A549 (cell line): ENCODE data around the gene CFAP73. TPM values are rescaled to one million over a fixed set of nuclear protein-coding genes. Genes with fewer than 3 reads are reported as not detected.

Experiments used
- ATAC-seq, 2 experiments: fragments of 200-7000 bp in 1 of 2; fragments of >200 bp in 1 of 2; cut with Nextera tagmentation in 1 of 2; cut with Tn5 transposase in 1 of 2; 3 replicates each; pipeline versions ENCODE4 v1.8.0 to v1.9.1; 2018 to 2020; ENCODE audit warnings: mild to moderate bottlenecking in 1 of 2, moderate library complexity in 1 of 2
- CTCF ChIA-PET: fragments of 300-600 bp; sonication (Branson Sonifier 250); formaldehyde crosslinking; extraction: SDS; loops from one replicate; lab custom pipeline; 2021; ENCODE audit warnings: antibody characterized with exemption, inconsistent platforms; lab: Yijun Ruan, JAX
- POLR2A ChIA-PET: fragments of 350-600 bp; formaldehyde crosslinking; extraction: SDS; loops from one replicate; lab custom pipeline; 2021; ENCODE audit warnings: antibody characterized with exemption, inconsistent platforms; lab: Yijun Ruan, JAX
- DNase-seq, 2 experiments: peaks; one replicate each; pipeline versions ENCODE4 v3.0.0 to v3.0.0-alpha.2; 2011 to 2016; ENCODE audit warnings: low read depth in 1 of 2, low spot score in 1 of 2
- FAIRE-seq: peaks from 2 replicates; lab custom pipeline; 2011; peaks lifted over from hg19 to GRCh38; lab: Jason Lieb, UNC
- H3K27ac ChIP-seq, 2 experiments: fragments of >200 bp; sonication (Bioruptor Twin); formaldehyde crosslinking; 3 replicates each; pipeline ENCODE4 v1.5.1; 2016 to 2017
- H3K4me1 ChIP-seq: fragments of >200 bp; sonication (Bioruptor Twin); formaldehyde crosslinking; 3 replicates; pipeline ENCODE4 v1.6.1; 2016
- H3K4me2 ChIP-seq: fragments of >200 bp; sonication (Bioruptor Twin); formaldehyde crosslinking; 3 replicates; pipeline ENCODE4 v1.6.1; 2016
- H3K4me3 ChIP-seq: fragments of >200 bp; sonication (Bioruptor Twin); formaldehyde crosslinking; 3 replicates; pipeline ENCODE4 v1.5.1; 2016
- H3K9me3 ChIP-seq: fragments of >200 bp; sonication (Bioruptor Twin); formaldehyde crosslinking; 3 replicates; pipeline ENCODE4 v1.6.1; 2016
- ATOH8 ChIP-seq: fragments of 250-450 bp; sonication (Bioruptor Pico); IDR thresholded peaks from 2 replicates; pipeline ENCODE4 v1.5.0; 2020; ENCODE audit warnings: low read depth, mild to moderate bottlenecking, moderate library complexity
- CEBPB ChIP-seq, 2 experiments: fragments of >200 bp in 1 of 2; sonication (Bioruptor Twin) in 1 of 2; formaldehyde crosslinking in 1 of 2; IDR thresholded peaks; 2 replicates each; pipeline ENCODE4 v1.6.1; 2012 to 2016
- CTCF ChIP-seq: fragments of >200 bp; sonication (Bioruptor Twin); formaldehyde crosslinking; IDR thresholded peaks from 3 replicates; pipeline ENCODE4 v1.5.1; 2016
- E2F6 ChIP-seq: IDR thresholded peaks from 2 replicates; pipeline ENCODE4 v1.6.1; 2012; ENCODE audit warnings: low read depth, borderline replicate concordance
- EHMT2 ChIP-seq: fragments of 200-600 bp; sonication (generic); IDR thresholded peaks from 2 replicates; pipeline ENCODE4 v1.6.1; 2016; ENCODE audit warnings: antibody characterized with exemption, low read depth, mild to moderate bottlenecking, moderate library complexity
- EP300 ChIP-seq, 2 experiments: fragments of >200 bp; sonication (Bioruptor Twin); formaldehyde crosslinking; IDR thresholded peaks; 2 replicates in 1 of 2; 3 replicates in 1 of 2; pipeline ENCODE4 v1.6.1; 2016 to 2017
- ESRRA ChIP-seq: fragments of 150-350 bp; IDR thresholded peaks from 2 replicates; pipeline ENCODE4 v1.6.1; 2014; ENCODE audit warnings: mild to moderate bottlenecking, low read length, borderline replicate concordance
- FOSB ChIP-seq: fragments of 250-450 bp; sonication (Bioruptor Pico); IDR thresholded peaks from 2 replicates; pipeline ENCODE4 v1.5.0; 2020; ENCODE audit warnings: mild to moderate bottlenecking, moderate library complexity
- GATA3 ChIP-seq: IDR thresholded peaks from 2 replicates; pipeline ENCODE4 v1.6.1; 2012; ENCODE audit warnings: borderline replicate concordance
- HDAC2 ChIP-seq: fragments of 200-600 bp; sonication (generic); IDR thresholded peaks from 2 replicates; pipeline ENCODE4 v1.6.1; 2016
- HOXB5 ChIP-seq: fragments of 250-450 bp; sonication (Bioruptor Pico); IDR thresholded peaks from 2 replicates; pipeline ENCODE4 v1.5.0; 2020; ENCODE audit warnings: mild to moderate bottlenecking, moderate library complexity
- JUN ChIP-seq, 2 experiments: fragments of >200 bp; sonication (Bioruptor Twin); formaldehyde crosslinking; IDR thresholded peaks; 2 replicates in 1 of 2; 3 replicates in 1 of 2; pipeline ENCODE4 v1.6.1; 2016 to 2017
- KDM5A ChIP-seq: fragments of 200-600 bp; sonication (generic); IDR thresholded peaks from 2 replicates; pipeline ENCODE4 v1.6.1; 2016; ENCODE audit warnings: antibody characterized with exemption, mild to moderate bottlenecking
- MAFK ChIP-seq: fragments of 450-650 bp; IDR thresholded peaks from 2 replicates; pipeline ENCODE4 v1.6.1; 2014; ENCODE audit not compliant: partially characterized antibody
- MAX ChIP-seq: IDR thresholded peaks from 2 replicates; pipeline ENCODE4 v1.6.1; 2012
- MAZ ChIP-seq: fragments of 150-350 bp; IDR thresholded peaks from 2 replicates; pipeline ENCODE4 v1.6.1; 2014; ENCODE audit warnings: antibody characterized with exemption, low read depth, low read length, borderline replicate concordance
- NFE2L2 ChIP-seq: fragments of 150-350 bp; conservative IDR thresholded peaks from 2 replicates; pipeline ENCODE4 v1.6.1; 2014; ENCODE audit warnings: low read length
- PHF8 ChIP-seq: fragments of 200-600 bp; sonication (generic); IDR thresholded peaks from 2 replicates; pipeline ENCODE4 v1.6.1; 2016; ENCODE audit warnings: low read depth, mild to moderate bottlenecking, antibody characterized with exemption, moderate library complexity, borderline replicate concordance
- POLR2AphosphoS2 ChIP-seq: conservative IDR thresholded peaks from 2 replicates; pipeline ENCODE4 v1.6.1; 2012; ENCODE audit warnings: low read length, improper control_type of control experiment, inconsistent platforms
- RCOR1 ChIP-seq: fragments of 150-350 bp; IDR thresholded peaks from 2 replicates; pipeline ENCODE4 v1.6.1; 2014; ENCODE audit warnings: antibody characterized with exemption, low read length, low read depth
- SMC3 ChIP-seq: fragments of >200 bp; sonication (Bioruptor Twin); formaldehyde crosslinking; IDR thresholded peaks from 3 replicates; pipeline ENCODE4 v1.6.1; 2018; ENCODE audit warnings: inconsistent platforms
- SREBF2 ChIP-seq: fragments of 450-650 bp; IDR thresholded peaks from 2 replicates; pipeline ENCODE4 v1.6.1; 2014; ENCODE audit warnings: mild to moderate bottlenecking, moderate library complexity
- ZNF302 ChIP-seq: fragments of 250-450 bp; sonication (Bioruptor Pico); IDR thresholded peaks from 2 replicates; pipeline ENCODE4 v1.9.0; 2021; ENCODE audit warnings: inconsistent platforms, mild to moderate bottlenecking, moderate library complexity
- WGBS: methylation state at CpG from one replicate; pipeline ENCODE4 v1.1.6; 2017; ENCODE audit errors: missing lambda C conversion rate; 5-methylcytosine and 5-hydroxymethylcytosine counted together
- polyA plus RNA-seq, 4 experiments: library from polyadenylated mRNA; depleted of rRNA in 3 of 4; stranded (reverse); fragments of >200 nt; fragmentation: RNase III in 1 of 4; extraction: RNeasy Plus Mini Kit Qiagen cat#74134 plus additional on column Dnase treatment in 1 of 4; gene quantifications; 2 replicates in 3 of 4; 3 replicates in 1 of 4; pipeline ENCODE4 v1.2.3, GENCODE V29; 2011 to 2017

Gene CFAP73
- polyA plus RNA-seq, 2 of the 4 experiments (the other 2 are of a cell fraction): 0.05 TPM; not detected in 1

- no peaks in the 10 kb centered on the region for H3K9me3 ChIP-seq
- POLR2A ChIA-PET: no interaction called here
- no peak for FAIRE-seq
- TF ChIP-seq ZNF302 (CRISPR knock-in tag) (no peak), ATOH8 (CRISPR knock-in tag) (no peak), PHF8 (no peak), HDAC2 (no peak), JUN (IDR thresholded peaks at IDR 0.05) (no peak), EP300 (IDR thresholded peaks at IDR 0.05) (no peak), GATA3 (no peak), ESRRA (no peak), FOSB (CRISPR knock-in tag) (no peak), HOXB5 (CRISPR knock-in tag) (no peak), CTCF (no peak), RCOR1 (no peak), CEBPB (IDR thresholded peaks at IDR 0.05) (no peak), SREBF2 (no peak), POLR2AphosphoS2 (no peak), E2F6 (no peak), NFE2L2 (no peak)
- no peak overlapping the region for H3K4me2 ChIP-seq
- no peak for DNase-seq
- H3K4me1 ChIP-seq: peaks cover 18% of the 10 kb centered on the region
- H3K4me3 ChIP-seq: no peak overlapping the region
- WGBS: 50% methylated on average over 2 of the region's 2 CpGs
- H3K27ac ChIP-seq: no peak overlapping the region
- CTCF ChIA-PET: interaction anchor here (1.0 to 7.0 kb wide), 13 partner anchors 11 to 141 kb away, joined by 3 to 35 read pairs (median 6); no protein-coding TSS in a partner anchor
- ATAC-seq: no peak
These were observed 15.5 kb upstream of the CFAP73 start for GRCh38 chr12:113134071-113134470.

GRCh38 chr12:113134521-113134951 lies 15.0 kb upstream of the CFAP73 start:
- H3K4me3 ChIP-seq: no peak overlapping the region
- H3K27ac ChIP-seq: no peak overlapping the region
- CTCF ChIA-PET: interaction anchor here (1.0 to 7.0 kb wide), 15 partner anchors 11 to 142 kb away, joined by 3 to 35 read pairs (median 5); no protein-coding TSS in a partner anchor
- WGBS: 47% methylated on average over 6 of the region's 6 CpGs
- peaks cover 18% of the 10 kb centered on the region for H3K4me1 ChIP-seq
- H3K9me3 ChIP-seq: no peaks in the 10 kb centered on the region
- peak overlapping the region; percentile 94 for H3K4me2 ChIP-seq
- ATAC-seq (no peak), FAIRE-seq (no peak), DNase-seq (no peak)
- POLR2A ChIA-PET: no interaction called here
- peak; percentile 93 for TF ChIP-seq MAFK
- TF ChIP-seq MAX: no peak
- TF ChIP-seq SMC3: no peak
- TF ChIP-seq POLR2AphosphoS2: no peak
- TF ChIP-seq CTCF: no peak
- TF ChIP-seq MAZ: no peak
- no peak for TF ChIP-seq SREBF2
- TF ChIP-seq KDM5A: no peak
- TF ChIP-seq EHMT2: no peak
